Stromal cell of bone marrow (primary cell): ENCODE measurements around the gene CTNND2.
"Not testable (repeated sequence)": the region's sequence is repeated elsewhere in the genome, so short reads cannot be mapped to it uniquely, and the experiment has no call there.

Experiments used
- DNase-seq: peaks from one replicate; pipeline ENCODE4 v3.0.0-alpha.2; 2012; ENCODE audit warnings: low read depth

CTNND2 gene

GRCh38 chr5:11319836-11320580 is 584.2 kb downstream of the CTNND2 start:
- no peak for DNase-seq

- DNase-seq = not testable (repeated sequence)
These were observed 590.6 kb downstream of the CTNND2 start for GRCh38 chr5:11313694-11314093.

GRCh38 chr5:11311731-11312130 is 592.5 kb downstream of the CTNND2 start:
- no peak for DNase-seq

- no peak for DNase-seq
These were observed 593.0 kb downstream of the CTNND2 start for GRCh38 chr5:11311272-11311671.

- DNase-seq = no peak
These were observed 594.1 kb downstream of the CTNND2 start for GRCh38 chr5:11310158-11310557.

- DNase-seq = no peak
These were observed 597.9 kb downstream of the CTNND2 start for GRCh38 chr5:11306365-11306764.

- DNase-seq = no peak
These were observed 599.0 kb downstream of the CTNND2 start for GRCh38 chr5:11305245-11305644.

- no peak for DNase-seq
These were observed 599.6 kb downstream of the CTNND2 start for GRCh38 chr5:11304641-11305040.

GRCh38 chr5:11302663-11303062 is 601.6 kb downstream of the CTNND2 start:
- DNase-seq = no peak

GRCh38 chr5:11301171-11301570 is 603.1 kb downstream of the CTNND2 start:
- no peak for DNase-seq

GRCh38 chr5:11300736-11301135 is 603.5 kb downstream of the CTNND2 start:
- DNase-seq = no peak

- DNase-seq = no peak
These were observed 605.4 kb downstream of the CTNND2 start for GRCh38 chr5:11298877-11299276.

GRCh38 chr5:11293523-11293922 is 610.7 kb downstream of the CTNND2 start:
- DNase-seq = no peak

- DNase-seq = no peak
These were observed 611.4 kb downstream of the CTNND2 start for GRCh38 chr5:11292648-11293356.

GRCh38 chr5:11289733-11290132 is 614.5 kb downstream of the CTNND2 start:
- no peak for DNase-seq

- DNase-seq = no peak
These were observed 615.0 kb downstream of the CTNND2 start for GRCh38 chr5:11289208-11289607.

GRCh38 chr5:11281842-11282241 is 622.4 kb downstream of the CTNND2 start:
- DNase-seq = no peak

- no peak for DNase-seq
These were observed 626.9 kb downstream of the CTNND2 start for GRCh38 chr5:11277323-11277722.

- no peak for DNase-seq
These were observed 630.9 kb downstream of the CTNND2 start for GRCh38 chr5:11273180-11273903.

GRCh38 chr5:11269515-11269914 is 634.7 kb downstream of the CTNND2 start:
- DNase-seq = no peak

GRCh38 chr5:11268891-11269290 is 635.4 kb downstream of the CTNND2 start:
- no peak for DNase-seq

GRCh38 chr5:11266331-11266730 is 637.9 kb downstream of the CTNND2 start:
- no peak for DNase-seq

- no peak for DNase-seq
These were observed 643.0 kb downstream of the CTNND2 start for GRCh38 chr5:11261241-11261640.
